ENCODE measurements around the gene ISM1. TPM values are rescaled to one million over a fixed set of nuclear protein-coding genes. Genes with fewer than 3 reads are reported as not detected.
"Not testable (repeated sequence)": the region's sequence is repeated elsewhere in the genome, so short reads cannot be mapped to it uniquely, and the experiment has no call there.

The ISM1 gene
- total and polyA plus RNA-seq, 10 donors = 0.46 to 19.5 (median 10.6) TPM

GRCh38 chr20:13234961-13235360 is 13.9 kb downstream of the ISM1 start:
- WGBS, 5 donors = 62 to 84% (median 72%) methylated on average over 1 of the region's 1 CpG
- TF ChIP-seq, protein P1, sequence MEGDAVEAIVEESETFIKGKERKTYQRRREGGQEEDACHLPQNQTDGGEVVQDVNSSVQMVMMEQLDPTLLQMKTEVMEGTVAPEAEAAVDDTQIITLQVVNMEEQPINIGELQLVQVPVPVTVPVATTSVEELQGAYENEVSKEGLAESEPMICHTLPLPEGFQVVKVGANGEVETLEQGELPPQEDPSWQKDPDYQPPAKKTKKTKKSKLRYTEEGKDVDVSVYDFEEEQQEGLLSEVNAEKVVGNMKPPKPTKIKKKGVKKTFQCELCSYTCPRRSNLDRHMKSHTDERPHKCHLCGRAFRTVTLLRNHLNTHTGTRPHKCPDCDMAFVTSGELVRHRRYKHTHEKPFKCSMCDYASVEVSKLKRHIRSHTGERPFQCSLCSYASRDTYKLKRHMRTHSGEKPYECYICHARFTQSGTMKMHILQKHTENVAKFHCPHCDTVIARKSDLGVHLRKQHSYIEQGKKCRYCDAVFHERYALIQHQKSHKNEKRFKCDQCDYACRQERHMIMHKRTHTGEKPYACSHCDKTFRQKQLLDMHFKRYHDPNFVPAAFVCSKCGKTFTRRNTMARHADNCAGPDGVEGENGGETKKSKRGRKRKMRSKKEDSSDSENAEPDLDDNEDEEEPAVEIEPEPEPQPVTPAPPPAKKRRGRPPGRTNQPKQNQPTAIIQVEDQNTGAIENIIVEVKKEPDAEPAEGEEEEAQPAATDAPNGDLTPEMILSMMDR (IDR thresholded peaks at IDR 0.05 in 8 of 11, conservative IDR thresholded peaks at IDR 0.05 in 3 of 11) = no peak
- TF ChIP-seq POLR2A (IDR thresholded peaks at IDR 0.05) (no peak), POLR2AphosphoS5 (IDR thresholded peaks at IDR 0.05) (no peak)
- peaks cover 0 to 6% (median 0%) of the 10 kb centered on the region in 6 donors for H3K4me1 ChIP-seq
- no peaks in the 10 kb centered on the region for H3K36me3 ChIP-seq
- intact Hi-C loops (cut with DNase I; ENCODE audit: low total_unique reads) = no loop called here
- DNase-seq = no peak
- no peak overlapping the region for H3K27ac ChIP-seq
- no peak overlapping the region for H3K4me3 ChIP-seq
- H3K9me3 ChIP-seq = no peaks in the 10 kb centered on the region
- no peaks in the 10 kb centered on the region for H3K27me3 ChIP-seq (replicated peaks in 1 of 7)

DNA sequence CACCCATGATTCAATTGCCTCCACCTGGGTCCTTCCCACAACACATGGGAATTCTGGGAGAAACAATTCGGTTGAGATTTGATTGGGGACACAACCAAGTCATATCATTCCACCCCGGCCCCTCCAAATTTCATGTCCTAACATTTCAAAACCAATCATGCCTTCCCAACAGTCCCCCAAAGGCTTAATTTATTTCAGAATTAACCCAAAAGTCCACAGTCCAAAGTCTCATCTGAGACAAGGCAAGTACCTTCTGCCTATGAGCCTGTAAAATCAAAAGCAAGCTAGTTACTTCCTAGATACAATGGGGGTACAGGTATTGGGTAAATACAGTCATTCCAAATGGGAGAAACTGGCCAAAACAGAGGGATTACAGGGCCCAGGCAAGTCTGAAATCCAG is 15.3 kb downstream of the ISM1 start:
- H3K4me3 ChIP-seq; H3K9me3 ChIP-seq; H3K36me3 ChIP-seq; H3K27ac ChIP-seq; intact Hi-C loops (cut with DNase I; ENCODE audit: low total_unique reads); H3K27me3 ChIP-seq (replicated peaks in 1 of 7); DNase-seq; H3K4me1 ChIP-seq: not testable (repeated sequence)
- WGBS, 5 donors = 78 to 93% (median 83%) methylated on average over 2 of the region's 2 CpGs

DNA sequence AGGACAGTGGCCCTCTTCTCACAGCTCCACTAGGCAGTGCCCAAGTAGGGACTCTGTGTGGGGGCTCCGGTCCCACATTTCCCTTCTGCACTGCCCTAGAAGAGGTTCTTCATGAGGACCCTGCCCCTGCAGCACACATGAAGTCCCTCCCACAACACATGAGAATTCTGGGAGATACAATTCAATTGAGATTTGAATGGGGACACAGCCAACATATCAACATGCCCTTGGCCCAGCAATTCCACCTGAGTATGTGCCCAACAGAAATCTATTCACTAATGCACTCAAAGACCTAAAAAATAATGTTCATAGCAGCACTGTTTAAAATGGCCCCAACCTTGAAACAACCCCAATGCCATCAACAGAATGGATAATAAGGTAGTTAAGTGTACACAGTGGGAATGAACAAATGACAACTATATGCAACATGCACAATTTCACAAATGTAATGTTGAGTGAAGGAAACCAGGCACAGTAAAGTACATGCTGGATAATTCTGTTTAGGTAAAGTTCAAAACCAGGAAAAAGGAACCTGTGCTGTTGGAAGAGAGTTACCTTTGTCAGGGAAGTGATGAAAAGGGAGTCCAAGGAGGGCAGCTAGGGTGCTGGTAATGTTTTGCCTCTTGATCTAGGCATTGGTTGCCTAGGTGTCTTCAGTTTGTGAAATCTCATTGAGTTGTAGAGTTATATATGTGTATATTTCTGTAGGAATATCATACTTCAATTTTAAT is 16.1 kb downstream of the ISM1 start:
- H3K9me3 ChIP-seq = no peaks in the 10 kb centered on the region
- intact Hi-C loops (cut with DNase I; ENCODE audit: low total_unique reads) = no loop called here
- no peak for DNase-seq
- H3K27me3 ChIP-seq (replicated peaks in 1 of 7) = no peaks in the 10 kb centered on the region
- no peak overlapping the region for H3K4me3 ChIP-seq
- no peaks in the 10 kb centered on the region for H3K4me1 ChIP-seq
- no peak overlapping the region for H3K27ac ChIP-seq
- no peaks in the 10 kb centered on the region for H3K36me3 ChIP-seq
- 60 to 100% (median 83%) methylated on average over 1 of the region's 1 CpG for WGBS, 5 donors
- TF ChIP-seq POLR2AphosphoS5 (IDR thresholded peaks at IDR 0.05) (no peak), POLR2A (IDR thresholded peaks at IDR 0.05) (no peak)
- TF ChIP-seq, protein P1 (IDR thresholded peaks at IDR 0.05 in 8 of 11, conservative IDR thresholded peaks at IDR 0.05 in 3 of 11) = no peak

GRCh38 chr20:13238001-13238653 is 17.1 kb downstream of the ISM1 start:
- H3K27ac ChIP-seq = no peak overlapping the region
- DNase-seq = no peak
- no peaks in the 10 kb centered on the region for H3K9me3 ChIP-seq
- H3K36me3 ChIP-seq = no peaks in the 10 kb centered on the region
- WGBS, 5 donors = 73 to 90% (median 83%) methylated on average over 2 of the region's 2 CpGs
- TF ChIP-seq POLR2A (IDR thresholded peaks at IDR 0.05) = no peak
- TF ChIP-seq, protein P1 (IDR thresholded peaks at IDR 0.05 in 8 of 11, conservative IDR thresholded peaks at IDR 0.05 in 3 of 11) = no peak
- TF ChIP-seq POLR2AphosphoS5 (IDR thresholded peaks at IDR 0.05) = no peak
- no peaks in the 10 kb centered on the region for H3K27me3 ChIP-seq (replicated peaks in 1 of 7)
- no peak overlapping the region for H3K4me3 ChIP-seq
- intact Hi-C loops (cut with DNase I; ENCODE audit: low total_unique reads) = no loop called here
- H3K4me1 ChIP-seq = no peaks in the 10 kb centered on the region
